Islet of Langerhans (tissue), 1 donor: ENCODE measurements around the gene NAALADL2.
"Not testable (repeated sequence)": the region's sequence is repeated elsewhere in the genome, so short reads cannot be mapped to it uniquely, and the experiment has no call there.

Experiments
- FAIRE-seq: peaks from one replicate; lab custom pipeline; 2011; peaks lifted over from hg19 to GRCh38; lab: Jason Lieb, UNC

The NAALADL2 gene

GRCh38 chr3:175381685-175382084, 522.6 kb downstream of the NAALADL2 start:
- FAIRE-seq = no peak

DNA sequence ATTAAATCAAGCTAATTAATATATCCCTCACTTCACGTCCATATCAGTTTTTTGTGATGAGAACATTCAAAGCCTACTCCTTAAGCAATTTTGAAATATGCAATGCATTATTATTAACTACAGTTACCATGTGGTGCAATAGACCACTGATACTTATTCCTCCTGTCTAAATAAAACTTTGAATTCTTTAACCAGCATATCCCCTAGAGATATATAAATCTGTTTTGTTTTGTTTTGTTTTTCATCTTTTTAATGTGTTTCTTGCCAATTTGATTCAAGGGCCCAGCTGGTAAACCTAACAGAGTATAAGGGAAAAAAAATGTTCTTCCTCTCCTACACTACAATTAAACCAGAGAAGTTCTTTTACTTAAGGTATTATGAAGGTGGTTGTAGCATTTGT, 524.2 kb downstream of the NAALADL2 start:
- no peak for FAIRE-seq

GRCh38 chr3:175383813-175384212, 524.7 kb downstream of the NAALADL2 start:
- no peak for FAIRE-seq

DNA sequence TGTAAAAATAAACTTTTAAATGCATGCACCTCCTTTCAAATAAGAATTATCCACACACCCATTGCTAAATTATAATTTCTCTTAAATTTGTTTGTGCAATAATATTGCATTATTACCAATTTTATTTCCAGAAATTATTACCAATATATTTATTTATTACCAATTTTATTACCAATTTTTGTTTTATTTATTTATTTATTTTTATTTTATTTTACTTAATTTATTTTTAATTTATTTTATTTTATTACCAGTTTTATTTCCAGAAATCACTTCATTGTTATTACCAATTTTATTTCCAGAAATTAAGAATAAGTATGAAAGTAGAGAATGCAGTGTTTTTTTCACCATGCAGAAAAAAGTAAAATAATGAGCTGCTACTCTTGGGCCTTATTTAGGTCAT, 525.4 kb downstream of the NAALADL2 start:
- no peak for FAIRE-seq

GRCh38 chr3:175386630-175387029, 527.5 kb downstream of the NAALADL2 start:
- no peak for FAIRE-seq

- no peak for FAIRE-seq
Measured at GRCh38 chr3:175389560-175389959, 530.4 kb downstream of the NAALADL2 start.

GRCh38 chr3:175391601-175392000, 532.5 kb downstream of the NAALADL2 start:
- no peak for FAIRE-seq

GRCh38 chr3:175392653-175393052, 533.5 kb downstream of the NAALADL2 start:
- no peak for FAIRE-seq

DNA sequence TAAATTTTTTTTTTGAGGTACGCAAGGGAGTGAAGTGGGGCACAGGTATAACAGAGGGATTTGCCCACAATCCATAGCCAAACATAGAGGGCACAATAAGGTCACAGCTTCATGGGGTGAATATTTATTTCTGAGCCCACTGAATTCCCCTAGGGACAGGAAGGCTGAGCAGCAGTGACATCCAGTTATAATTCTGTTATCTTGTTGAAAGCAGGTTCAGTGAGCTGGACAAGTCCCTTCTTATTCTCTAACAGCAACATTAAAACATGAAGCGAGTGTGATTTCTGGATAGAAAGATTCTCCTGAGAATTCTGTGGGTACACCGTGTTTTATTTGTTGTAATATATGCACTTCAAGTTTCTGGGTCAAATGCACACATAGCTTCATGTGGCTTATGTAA, 538.2 kb downstream of the NAALADL2 start:
- no peak for FAIRE-seq

- FAIRE-seq = no peak
Measured at GRCh38 chr3:175398676-175399075, 539.5 kb downstream of the NAALADL2 start.

- no peak for FAIRE-seq
Measured at GRCh38 chr3:175399156-175399840, 540.2 kb downstream of the NAALADL2 start.

GRCh38 chr3:175404027-175404426, 544.9 kb downstream of the NAALADL2 start:
- no peak for FAIRE-seq

DNA sequence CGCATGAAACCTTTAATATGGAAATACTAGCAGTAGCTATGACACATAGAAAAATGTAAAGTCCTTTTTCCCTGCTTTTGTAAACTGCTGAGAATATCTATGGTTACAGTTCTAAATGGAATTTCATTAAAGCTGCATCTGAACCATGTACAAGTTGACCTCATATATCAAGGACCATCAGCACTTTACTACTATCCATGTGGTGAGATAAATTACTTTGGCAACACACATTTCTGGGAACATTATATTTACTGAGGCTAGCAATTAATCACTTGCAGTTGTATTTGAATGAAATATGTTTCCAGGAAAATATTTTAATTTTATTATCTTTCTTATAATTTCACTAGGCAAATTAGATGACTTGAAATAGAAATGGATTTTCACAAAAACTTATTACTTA, 545.5 kb downstream of the NAALADL2 start:
- FAIRE-seq = no peak

- no peak for FAIRE-seq
Measured at GRCh38 chr3:175410251-175410650, 551.1 kb downstream of the NAALADL2 start.

GRCh38 chr3:175411405-175411804, 552.3 kb downstream of the NAALADL2 start:
- FAIRE-seq = no peak

DNA sequence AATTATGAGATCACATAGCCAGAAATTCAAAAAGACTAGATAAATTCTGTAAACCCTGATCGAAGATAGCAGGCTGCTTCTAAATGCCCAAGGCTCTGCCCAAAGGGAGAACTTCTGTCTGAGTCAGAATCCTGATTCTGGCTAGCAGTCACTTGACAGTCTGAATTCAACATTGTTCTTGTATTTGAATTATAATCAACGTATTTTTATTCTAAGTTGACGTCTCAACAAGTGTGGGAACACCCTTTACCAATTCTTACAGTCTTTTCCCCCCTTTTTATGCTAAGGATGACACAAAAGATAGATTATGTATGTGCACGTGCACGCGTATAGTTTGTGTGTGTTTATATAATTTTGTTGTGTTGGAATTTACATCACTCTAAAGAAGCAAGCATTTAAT, 552.8 kb downstream of the NAALADL2 start:
- FAIRE-seq = no peak

GRCh38 chr3:175413926-175414325, 554.8 kb downstream of the NAALADL2 start:
- FAIRE-seq = no peak

DNA sequence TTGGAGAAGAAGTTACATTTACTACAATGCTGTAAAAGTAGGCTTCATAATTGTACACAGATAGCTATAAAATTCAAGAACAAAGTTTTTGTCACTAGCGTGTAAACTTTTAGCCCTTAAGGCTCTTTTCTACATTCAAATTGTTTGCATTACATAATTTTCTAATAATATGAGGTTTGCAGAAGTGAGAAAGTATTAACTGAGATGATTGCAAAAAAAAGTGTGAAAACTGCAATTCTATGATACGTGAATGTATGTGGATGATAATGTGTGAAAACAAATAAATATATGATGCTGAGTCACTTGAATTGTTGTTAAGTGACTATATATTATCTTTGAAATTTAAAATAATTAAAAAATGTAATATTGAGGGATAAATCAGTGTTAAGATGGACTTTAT, 557.5 kb downstream of the NAALADL2 start:
- no peak for FAIRE-seq

DNA sequence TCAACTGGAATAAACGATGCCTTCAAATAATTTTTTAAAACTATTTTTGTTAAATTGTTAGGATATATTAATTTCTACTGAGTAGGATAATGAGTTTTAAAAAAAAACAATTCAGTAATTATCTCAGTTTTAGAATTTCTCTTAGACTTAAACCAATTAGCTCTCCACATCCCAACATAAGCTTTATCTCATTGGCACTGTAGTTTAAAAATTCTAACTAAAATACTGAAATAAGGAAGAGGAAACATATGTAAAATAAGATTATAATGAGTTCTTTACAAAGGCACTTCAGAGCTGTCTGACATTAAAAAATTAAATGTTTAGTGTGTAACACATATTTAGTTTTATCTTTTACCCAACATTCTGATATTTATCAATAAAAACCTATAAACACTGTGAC, 558.3 kb downstream of the NAALADL2 start:
- FAIRE-seq = no peak

DNA sequence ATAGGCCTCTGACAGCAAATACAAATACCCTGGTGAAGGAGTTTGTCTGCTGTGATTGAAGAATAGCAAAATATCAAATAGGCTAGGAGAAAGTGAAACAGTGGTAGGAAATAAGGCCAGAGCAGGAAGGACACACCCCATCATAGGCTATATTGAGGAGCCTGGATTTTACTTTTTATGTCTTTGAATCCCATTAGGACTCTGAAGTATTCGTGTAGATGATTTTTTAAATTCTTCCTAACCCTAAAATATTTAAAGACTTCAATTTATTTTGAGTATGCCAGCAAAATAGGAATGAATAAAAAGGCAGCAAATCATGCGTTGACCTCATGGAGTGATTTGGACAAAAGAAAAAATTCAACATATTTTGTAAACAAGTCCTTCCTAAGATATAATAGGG, 562.8 kb downstream of the NAALADL2 start:
- FAIRE-seq = no peak

DNA sequence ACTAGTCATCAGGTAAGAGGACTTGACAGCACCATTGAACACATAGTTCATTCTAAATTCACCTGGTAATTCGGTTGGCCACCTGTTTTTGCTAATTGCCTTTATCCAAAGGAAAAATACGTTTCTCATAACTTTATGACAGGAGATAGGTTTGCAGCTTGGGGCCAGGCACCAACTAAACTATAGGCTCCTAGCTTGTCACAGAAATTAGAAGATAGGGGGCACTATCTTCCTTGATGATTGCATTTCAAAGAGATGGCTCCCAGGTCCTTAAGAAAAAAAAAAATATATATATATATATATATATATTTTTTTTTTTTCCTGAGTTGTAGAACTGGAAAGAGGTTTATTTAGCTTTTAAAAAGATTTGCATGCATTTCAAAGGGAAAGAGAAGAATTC, 563.6 kb downstream of the NAALADL2 start:
- FAIRE-seq = no peak

GRCh38 chr3:175423848-175424247, 564.7 kb downstream of the NAALADL2 start:
- not testable (repeated sequence) for FAIRE-seq

- FAIRE-seq = no peak
Measured at GRCh38 chr3:175426805-175427204, 567.7 kb downstream of the NAALADL2 start.

GRCh38 chr3:175428466-175428865, 569.3 kb downstream of the NAALADL2 start:
- no peak for FAIRE-seq
